Dendritic cell treated with granulocyte-macrophage colony-stimulating factor and Interleukin-4, amounts not matched to agents 40 ng/mL and 50 ng/mL, for 4 days (primary cell): ENCODE results near the gene PAPSS2.
"Not testable (repeated sequence)": the region's sequence is repeated elsewhere in the genome, so short reads cannot be mapped to it uniquely, and the experiment has no call there.

Experiments
- H3K27ac Mint-ChIP-seq: one replicate; pipeline ENCODE4 v1.8.0; 2022; ENCODE audit warnings: mild to moderate bottlenecking, mixed read lengths
- H3K27me3 Mint-ChIP-seq: one replicate; pipeline ENCODE4 v1.8.0; 2022; ENCODE audit warnings: mild to moderate bottlenecking, mixed read lengths
- H3K36me3 Mint-ChIP-seq: one replicate; pipeline ENCODE4 v1.8.0; 2022; ENCODE audit warnings: low read depth, mixed read lengths
- H3K4me1 Mint-ChIP-seq: one replicate; pipeline ENCODE4 v1.8.0; 2022; ENCODE audit warnings: low read depth, mixed read lengths
- H3K4me3 Mint-ChIP-seq: one replicate; pipeline ENCODE4 v1.8.0; 2022; ENCODE audit warnings: mild to moderate bottlenecking, moderate library complexity, mixed read lengths
- H3K9me3 Mint-ChIP-seq: one replicate; pipeline ENCODE4 v1.8.0; 2022; ENCODE audit warnings: mixed read lengths
- intact Hi-C: fragments of 100-400 bp; cut with micrococcal nuclease; formaldehyde crosslinking; loops from one replicate; pipeline ENCODE4 v1.15.0; 2022

The PAPSS2 gene

DNA sequence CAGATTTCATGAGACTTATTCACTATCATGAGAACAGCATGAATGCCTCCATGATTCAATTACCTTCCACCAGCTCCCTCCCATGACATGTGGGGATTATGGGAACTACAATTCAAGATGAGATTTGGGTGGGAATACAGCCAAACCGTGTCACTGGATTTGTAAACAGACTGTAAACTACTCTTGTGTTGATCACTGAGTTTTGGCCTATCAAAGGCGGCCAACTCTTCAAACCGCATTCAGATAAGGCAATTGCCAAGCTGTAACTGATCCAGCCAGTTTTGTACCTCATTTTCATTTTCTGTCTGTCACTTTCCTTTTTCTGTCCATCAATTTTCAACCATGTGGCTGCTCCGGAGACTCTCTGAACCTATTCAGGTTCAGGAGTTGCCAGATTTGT is 27.2 kb upstream of the PAPSS2 start:
- no peak overlapping the region for H3K4me3 Mint-ChIP-seq
- no peak overlapping the region for H3K27ac Mint-ChIP-seq
- H3K4me1 Mint-ChIP-seq, result peaks cover 32% of the 10 kb centered on the region
- H3K27me3 Mint-ChIP-seq, result no peaks in the 10 kb centered on the region
- H3K9me3 Mint-ChIP-seq, result no peaks in the 10 kb centered on the region
- intact Hi-C loops, result no loop called here
- no peaks in the 10 kb centered on the region for H3K36me3 Mint-ChIP-seq

GRCh38 chr10:87634311-87634710 is 25.4 kb upstream of the PAPSS2 start:
- no peaks in the 10 kb centered on the region for H3K27me3 Mint-ChIP-seq
- no peak overlapping the region for H3K4me3 Mint-ChIP-seq
- no peaks in the 10 kb centered on the region for H3K36me3 Mint-ChIP-seq
- H3K9me3 Mint-ChIP-seq, result no peaks in the 10 kb centered on the region
- H3K4me1 Mint-ChIP-seq, result peaks cover 32% of the 10 kb centered on the region
- intact Hi-C loops, result no loop called here
- no peak overlapping the region for H3K27ac Mint-ChIP-seq

DNA sequence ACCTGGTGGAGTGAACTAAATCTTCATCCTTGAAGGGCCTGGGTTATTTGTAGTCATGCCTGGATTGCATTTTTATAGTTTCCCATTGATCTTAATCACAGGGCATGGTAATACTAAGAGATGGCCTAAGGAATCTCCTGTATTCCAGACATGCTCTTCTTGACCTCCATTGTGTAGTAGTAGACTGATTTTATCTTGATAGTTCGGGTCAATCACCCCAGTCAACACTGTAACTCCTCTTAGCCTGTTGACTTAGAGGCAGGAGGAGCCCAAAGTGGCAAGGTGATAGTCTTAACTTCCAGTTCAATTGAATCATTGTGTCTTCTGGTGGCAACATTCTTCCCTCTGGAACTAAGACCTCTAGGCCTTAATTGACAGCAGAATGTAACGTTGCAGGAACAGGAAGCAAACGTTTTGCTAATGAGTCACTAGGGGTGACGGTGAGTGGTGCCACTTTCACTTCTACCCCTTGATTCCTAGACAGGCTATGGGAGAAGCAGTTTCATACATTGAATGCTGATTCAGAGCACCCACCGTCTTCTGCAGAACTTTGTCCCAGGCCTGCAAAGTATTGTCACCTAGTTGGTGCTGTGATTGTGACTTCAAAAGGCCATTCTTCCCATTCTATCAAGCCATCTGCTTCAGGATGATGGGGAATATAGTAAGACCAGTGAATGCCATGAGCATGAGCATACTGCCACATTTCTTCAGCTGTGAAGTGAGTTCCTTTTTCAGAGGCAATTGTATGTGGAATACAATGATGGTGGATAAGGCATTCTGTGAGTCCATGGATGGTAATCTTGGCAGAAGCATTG is 24.0 kb upstream of the PAPSS2 start:
- Mint-ChIP-seq H3K4me1 (peaks cover 32% of the 10 kb centered on the region), H3K27me3 (peaks cover 2% of the 10 kb centered on the region), H3K4me3 (no peak overlapping the region), H3K27ac (peak overlapping the region; percentile 20), H3K9me3 (no peaks in the 10 kb centered on the region), H3K36me3 (no peaks in the 10 kb centered on the region)
- intact Hi-C loops, result no loop called here

DNA sequence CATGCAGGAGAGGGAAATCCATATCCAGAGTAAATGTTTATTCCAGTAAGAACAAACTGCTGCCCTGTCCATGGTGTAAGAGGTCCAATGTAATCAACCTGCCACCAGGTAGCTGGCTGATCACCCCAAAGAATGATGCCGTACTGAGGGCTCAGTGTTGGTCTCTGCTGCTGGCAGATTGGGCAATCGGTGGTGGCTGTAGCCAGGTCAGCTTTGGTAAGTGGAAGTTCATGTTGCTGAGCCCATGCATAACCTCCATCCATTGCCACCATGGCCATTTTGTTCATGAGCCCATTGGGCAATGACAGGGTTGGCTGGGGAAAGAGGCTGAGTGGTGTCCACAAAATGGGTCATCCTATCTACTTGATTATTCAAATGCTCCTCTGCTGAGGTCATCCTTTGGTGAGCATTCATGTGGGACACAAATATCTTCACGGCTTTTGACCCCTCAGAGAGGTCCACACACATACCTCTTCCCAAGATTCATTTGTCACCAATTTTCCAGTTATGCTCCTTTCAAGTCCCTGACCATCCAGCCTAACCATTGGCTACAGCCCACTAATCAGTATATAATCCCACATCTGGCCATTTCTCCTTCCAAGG is 23.3 kb upstream of the PAPSS2 start:
- H3K27ac Mint-ChIP-seq, result peak overlapping the region; percentile 20
- H3K9me3 Mint-ChIP-seq, result no peaks in the 10 kb centered on the region
- H3K4me3 Mint-ChIP-seq, result no peak overlapping the region

GRCh38 chr10:87639493-87639892 is 20.2 kb upstream of the PAPSS2 start:
- H3K4me3 Mint-ChIP-seq, result no peak overlapping the region
- no peaks in the 10 kb centered on the region for H3K36me3 Mint-ChIP-seq
- H3K27me3 Mint-ChIP-seq, result peaks cover 6% of the 10 kb centered on the region
- no peaks in the 10 kb centered on the region for H3K9me3 Mint-ChIP-seq
- H3K4me1 Mint-ChIP-seq, result peaks cover 27% of the 10 kb centered on the region
- intact Hi-C loops, result no loop called here
- no peak overlapping the region for H3K27ac Mint-ChIP-seq

More for the DNA sequence above, 23.3 kb upstream of the PAPSS2 start:
- intact Hi-C loops, result no loop called here
- Mint-ChIP-seq H3K27me3 (peaks cover 6% of the 10 kb centered on the region), H3K36me3 (no peaks in the 10 kb centered on the region), H3K4me1 (peaks cover 32% of the 10 kb centered on the region)

DNA sequence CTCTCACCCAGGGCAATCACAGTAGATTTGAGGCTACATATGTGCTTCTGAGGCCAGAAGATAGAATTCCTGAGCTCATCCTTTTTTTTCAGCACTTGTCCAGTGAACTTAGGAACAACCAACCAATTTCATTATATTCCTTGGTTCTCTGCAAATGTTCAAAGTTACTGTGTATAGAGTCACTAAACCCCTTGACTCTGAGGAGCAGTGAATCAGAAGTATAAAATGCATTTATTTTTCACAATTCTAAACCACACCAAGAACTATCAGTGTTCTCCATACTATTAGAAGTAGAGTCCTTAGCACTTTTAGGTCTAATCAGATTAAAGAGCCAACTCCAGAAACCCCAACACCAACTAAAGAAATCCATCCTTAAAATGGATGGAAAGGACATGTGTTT is 19.6 kb upstream of the PAPSS2 start:
- H3K36me3 Mint-ChIP-seq, result no peaks in the 10 kb centered on the region
- peaks cover 6% of the 10 kb centered on the region for H3K27me3 Mint-ChIP-seq
- H3K9me3 Mint-ChIP-seq, result no peaks in the 10 kb centered on the region
- H3K4me1 Mint-ChIP-seq, result peaks cover 22% of the 10 kb centered on the region
- H3K27ac Mint-ChIP-seq, result no peak overlapping the region
- no peak overlapping the region for H3K4me3 Mint-ChIP-seq
- intact Hi-C loops, result no loop called here

DNA sequence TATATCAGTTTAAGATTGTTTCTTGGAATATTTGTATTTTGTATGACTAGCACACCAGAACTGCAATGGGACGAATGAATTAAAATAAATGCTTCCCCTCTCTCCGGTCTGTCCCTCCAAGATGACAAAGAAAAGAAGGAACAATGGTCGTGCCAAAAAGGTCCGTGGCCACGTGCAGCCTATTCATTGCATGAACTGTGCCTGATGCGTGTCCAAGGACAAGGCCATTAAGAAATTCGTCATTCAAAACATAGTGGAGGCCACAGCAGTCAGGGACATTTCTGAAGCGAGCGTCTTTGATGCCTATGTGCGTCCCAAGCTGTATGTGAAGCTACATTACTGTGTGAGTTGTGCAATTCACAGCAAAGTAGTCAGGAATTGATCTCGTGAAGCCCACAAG is 17.2 kb upstream of the PAPSS2 start:
- no peak overlapping the region for H3K27ac Mint-ChIP-seq
- intact Hi-C loops, result no loop called here
- peaks cover 6% of the 10 kb centered on the region for H3K9me3 Mint-ChIP-seq
- H3K4me1 Mint-ChIP-seq, result no peaks in the 10 kb centered on the region
- no peak overlapping the region for H3K4me3 Mint-ChIP-seq
- H3K27me3 Mint-ChIP-seq, result peaks cover 10% of the 10 kb centered on the region
- no peaks in the 10 kb centered on the region for H3K36me3 Mint-ChIP-seq

- Mint-ChIP-seq H3K4me1 (no peaks in the 10 kb centered on the region), H3K27me3 (peaks cover 10% of the 10 kb centered on the region), H3K9me3 (peaks cover 6% of the 10 kb centered on the region), H3K27ac (no peak overlapping the region), H3K4me3 (no peak overlapping the region), H3K36me3 (no peaks in the 10 kb centered on the region)
- intact Hi-C loops, result no loop called here
Measured at GRCh38 chr10:87642988-87643387, 16.7 kb upstream of the PAPSS2 start.

- Mint-ChIP-seq H3K27ac (no peak overlapping the region), H3K4me1 (no peaks in the 10 kb centered on the region), H3K9me3 (peaks cover 6% of the 10 kb centered on the region), H3K36me3 (no peaks in the 10 kb centered on the region), H3K4me3 (no peak overlapping the region), H3K27me3 (peaks cover 10% of the 10 kb centered on the region)
- intact Hi-C loops, result no loop called here
Measured at GRCh38 chr10:87643920-87644319, 15.8 kb upstream of the PAPSS2 start.

GRCh38 chr10:87644500-87644899 is 15.2 kb upstream of the PAPSS2 start:
- H3K4me3 Mint-ChIP-seq, H3K9me3 Mint-ChIP-seq, intact Hi-C loops, H3K27ac Mint-ChIP-seq, H3K36me3 Mint-ChIP-seq, H3K4me1 Mint-ChIP-seq: not testable (repeated sequence)
- peaks cover 12% of the 10 kb centered on the region for H3K27me3 Mint-ChIP-seq

- intact Hi-C loops, result no loop called here
- peaks cover 6% of the 10 kb centered on the region for H3K9me3 Mint-ChIP-seq
- H3K4me1 Mint-ChIP-seq, result no peaks in the 10 kb centered on the region
- H3K4me3 Mint-ChIP-seq, result no peak overlapping the region
- H3K27ac Mint-ChIP-seq, result no peak overlapping the region
- no peaks in the 10 kb centered on the region for H3K36me3 Mint-ChIP-seq
- H3K27me3 Mint-ChIP-seq, result peaks cover 7% of the 10 kb centered on the region
Measured at GRCh38 chr10:87646192-87646909, 13.3 kb upstream of the PAPSS2 start.

DNA sequence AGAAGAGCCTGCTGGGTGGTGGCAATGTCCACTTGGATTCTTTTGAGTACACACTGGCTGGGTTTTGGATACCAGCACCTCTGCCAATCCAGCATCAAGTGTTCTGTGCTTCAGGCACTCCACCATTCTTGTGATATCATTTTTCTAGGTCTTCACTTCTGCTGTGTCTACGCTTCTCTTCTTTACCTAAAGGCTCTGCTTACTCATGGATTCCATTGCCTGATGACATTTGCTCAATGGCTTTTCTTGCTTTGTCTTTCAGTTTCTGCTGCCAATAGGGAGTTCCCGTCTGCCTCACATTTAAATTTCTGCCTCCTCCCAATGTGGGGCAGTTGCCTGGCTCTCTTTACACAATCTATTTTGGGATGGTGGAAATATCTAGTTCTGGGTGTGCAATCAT is 12.7 kb upstream of the PAPSS2 start:
- Mint-ChIP-seq H3K4me1 (no peaks in the 10 kb centered on the region), H3K9me3 (peaks cover 6% of the 10 kb centered on the region), H3K4me3 (no peak overlapping the region), H3K27ac (no peak overlapping the region), H3K27me3 (peaks cover 7% of the 10 kb centered on the region), H3K36me3 (no peaks in the 10 kb centered on the region)
- intact Hi-C loops, result no loop called here

DNA sequence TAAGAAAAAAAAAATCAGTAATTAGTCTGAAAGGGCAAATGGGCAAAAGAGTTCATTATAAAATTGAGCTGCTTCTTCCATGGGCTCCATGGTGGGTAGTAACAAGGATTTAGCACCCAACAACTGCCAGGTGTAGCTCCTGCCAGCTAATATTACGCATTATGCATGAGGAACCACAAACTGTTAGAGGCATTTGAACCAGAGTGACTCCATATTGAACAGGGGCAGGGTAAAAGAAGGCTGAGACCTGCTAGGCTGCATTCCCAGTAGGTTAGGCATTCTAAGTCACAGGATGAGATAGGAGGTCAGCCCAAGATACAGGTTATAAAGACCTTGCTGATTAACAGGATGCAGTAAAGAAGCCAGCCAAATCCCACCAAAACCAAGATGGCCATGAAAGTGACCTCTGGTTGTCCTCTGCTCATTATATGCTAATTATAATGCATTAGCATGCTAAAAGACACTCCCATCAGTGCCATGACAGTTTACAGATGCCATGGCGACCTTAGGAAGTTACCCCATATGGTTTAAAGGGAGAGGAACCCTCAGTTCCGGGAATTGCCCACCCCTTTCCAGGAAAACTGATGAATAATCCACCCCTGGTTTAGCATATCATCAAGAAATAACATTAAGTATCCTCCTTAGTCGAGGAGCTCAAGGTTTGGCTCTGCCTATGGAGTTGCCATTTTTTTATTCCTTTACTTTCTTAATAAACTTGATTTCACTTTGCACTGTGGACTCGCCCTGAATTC is 8.7 kb upstream of the PAPSS2 start:
- H3K9me3 Mint-ChIP-seq, result peaks cover 2% of the 10 kb centered on the region
- no peak overlapping the region for H3K4me3 Mint-ChIP-seq
- H3K27me3 Mint-ChIP-seq, result peaks cover 7% of the 10 kb centered on the region
- H3K4me1 Mint-ChIP-seq, result no peaks in the 10 kb centered on the region
- no peaks in the 10 kb centered on the region for H3K36me3 Mint-ChIP-seq
- intact Hi-C loops, result no loop called here
- H3K27ac Mint-ChIP-seq, result no peak overlapping the region

GRCh38 chr10:87651801-87652200 is 7.9 kb upstream of the PAPSS2 start:
- Mint-ChIP-seq H3K4me1 (peaks cover 7% of the 10 kb centered on the region), H3K9me3 (no peaks in the 10 kb centered on the region), H3K27me3 (peaks cover 7% of the 10 kb centered on the region), H3K36me3 (no peaks in the 10 kb centered on the region), H3K27ac (no peak overlapping the region), H3K4me3 (no peak overlapping the region)
- intact Hi-C loops, result no loop called here
